AG04449 (cell line): Measurements from ENCODE around the gene TTC27.
"Not testable (repeated sequence)": the region's sequence is repeated elsewhere in the genome, so short reads cannot be mapped to it uniquely, and the experiment has no call there.

Experiments used
- CTCF ChIA-PET: fragments of 350-600 bp; formaldehyde crosslinking; extraction: SDS; loops from one replicate; lab custom pipeline; 2021; ENCODE audit warnings: antibody characterized with exemption; lab: Yijun Ruan, JAX
- POLR2A ChIA-PET: fragments of 400-600, 350-600 bp; formaldehyde crosslinking; extraction: SDS; loops from one replicate; lab custom pipeline; 2020; ENCODE audit warnings: antibody characterized with exemption, inconsistent platforms; lab: Yijun Ruan, JAX
- DNase-seq: peaks from one replicate; pipeline ENCODE4 v3.0.0-alpha.2; 2010; ENCODE audit warnings: low read depth, low spot score
- H3K4me3 ChIP-seq: 2 replicates; pipeline ENCODE4 v1.5.1; 2011; ENCODE audit warnings: low read depth, mild to moderate bottlenecking, control low read depth, low read length
- TF ChIP-seq, protein P1 (sequence below): IDR thresholded peaks from one replicate; pipeline ENCODE4 v1.5.1; 2011; ENCODE audit warnings: mild to moderate bottlenecking, moderate library complexity, low read length, control low read depth, inconsistent platforms; ENCODE audit not compliant: insufficient read depth; ENCODE audit errors: missing control alignments

TTC27 gene

DNA sequence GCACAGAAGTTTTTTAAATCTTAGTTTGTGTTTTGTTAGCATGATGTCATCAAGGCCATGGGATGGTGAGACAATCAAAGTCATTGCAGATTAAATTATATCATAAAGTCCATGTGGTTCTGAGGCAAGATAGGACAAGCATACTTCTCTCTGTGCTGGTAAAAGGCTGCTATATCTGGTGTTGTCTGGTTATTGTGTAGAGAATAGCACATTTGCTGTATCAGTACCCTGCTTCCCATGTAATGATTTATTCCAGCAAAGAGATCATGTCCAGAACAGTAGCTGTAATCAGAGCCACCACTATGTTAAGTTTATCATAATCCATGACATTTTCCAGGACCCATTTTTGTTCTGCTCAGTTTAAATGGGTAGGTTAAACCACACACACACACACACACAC, 123.0 kb downstream of the TTC27 start:
- CTCF ChIA-PET, result interaction anchor here (1.1 to 1.4 kb wide), 2 partner anchors 20 to 21 kb away, joined by 3 to 4 read pairs; no protein-coding TSS in a partner anchor
- H3K4me3 ChIP-seq, result no peak overlapping the region
- TF ChIP-seq, protein P1, sequence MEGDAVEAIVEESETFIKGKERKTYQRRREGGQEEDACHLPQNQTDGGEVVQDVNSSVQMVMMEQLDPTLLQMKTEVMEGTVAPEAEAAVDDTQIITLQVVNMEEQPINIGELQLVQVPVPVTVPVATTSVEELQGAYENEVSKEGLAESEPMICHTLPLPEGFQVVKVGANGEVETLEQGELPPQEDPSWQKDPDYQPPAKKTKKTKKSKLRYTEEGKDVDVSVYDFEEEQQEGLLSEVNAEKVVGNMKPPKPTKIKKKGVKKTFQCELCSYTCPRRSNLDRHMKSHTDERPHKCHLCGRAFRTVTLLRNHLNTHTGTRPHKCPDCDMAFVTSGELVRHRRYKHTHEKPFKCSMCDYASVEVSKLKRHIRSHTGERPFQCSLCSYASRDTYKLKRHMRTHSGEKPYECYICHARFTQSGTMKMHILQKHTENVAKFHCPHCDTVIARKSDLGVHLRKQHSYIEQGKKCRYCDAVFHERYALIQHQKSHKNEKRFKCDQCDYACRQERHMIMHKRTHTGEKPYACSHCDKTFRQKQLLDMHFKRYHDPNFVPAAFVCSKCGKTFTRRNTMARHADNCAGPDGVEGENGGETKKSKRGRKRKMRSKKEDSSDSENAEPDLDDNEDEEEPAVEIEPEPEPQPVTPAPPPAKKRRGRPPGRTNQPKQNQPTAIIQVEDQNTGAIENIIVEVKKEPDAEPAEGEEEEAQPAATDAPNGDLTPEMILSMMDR, result no peak
- no peak for DNase-seq
- POLR2A ChIA-PET, result no interaction called here

GRCh38 chr2:32752205-32752604, 124.4 kb downstream of the TTC27 start:
- no peak for DNase-seq
- ChIA-PET CTCF (interaction anchor here (1.4 kb wide), 1 partner anchor 18 kb away, joined by 4 read pairs; no protein-coding TSS in a partner anchor), POLR2A (no interaction called here)
- TF ChIP-seq, protein P1, result no peak
- H3K4me3 ChIP-seq, result no peak overlapping the region

DNA sequence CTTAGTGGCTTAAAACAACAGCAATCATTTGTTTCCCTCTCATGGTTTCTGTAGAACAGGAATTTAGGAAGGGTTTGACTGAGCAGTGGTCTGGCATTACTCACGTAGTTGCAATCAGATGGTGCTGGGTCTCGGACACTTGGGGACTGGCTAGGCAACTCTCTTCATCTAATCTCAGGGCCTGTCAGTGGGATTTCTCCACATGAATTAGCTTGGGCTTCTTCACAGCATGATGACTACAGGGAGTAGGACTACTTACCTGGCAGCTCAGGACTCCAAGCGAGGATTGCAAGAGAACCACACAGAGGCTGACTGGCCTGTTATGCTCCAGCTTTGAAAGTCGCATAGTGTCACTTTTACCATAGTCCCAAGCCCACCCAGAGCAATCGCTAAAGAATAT, 125.1 kb downstream of the TTC27 start:
- DNase-seq, result no peak
- CTCF ChIA-PET, result no interaction called here
- TF ChIP-seq, protein P1, result no peak
- no peak overlapping the region for H3K4me3 ChIP-seq
- POLR2A ChIA-PET, result no interaction called here

DNA sequence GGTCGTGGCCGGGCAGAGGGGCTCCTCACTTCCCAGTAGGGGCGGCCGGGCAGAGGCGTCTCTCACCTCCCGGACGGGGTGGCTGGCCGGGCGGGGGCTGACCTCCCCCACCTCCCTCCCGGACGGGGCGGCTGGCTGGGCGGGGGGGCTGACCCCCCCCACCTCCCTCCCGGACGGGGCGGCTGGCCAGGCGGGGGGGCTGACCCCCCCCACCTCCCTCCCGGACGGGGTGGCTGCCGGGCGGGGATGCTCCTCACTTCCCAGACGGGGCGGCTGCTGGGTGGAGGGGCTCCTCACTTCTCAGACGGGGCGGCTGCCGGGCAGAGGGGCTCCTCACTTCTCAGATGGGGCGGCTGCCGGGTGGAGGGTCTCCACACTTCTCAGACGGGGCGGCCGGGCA, 126.8 kb downstream of the TTC27 start:
- CTCF ChIA-PET, POLR2A ChIA-PET, DNase-seq, H3K4me3 ChIP-seq: not testable (repeated sequence)

DNA sequence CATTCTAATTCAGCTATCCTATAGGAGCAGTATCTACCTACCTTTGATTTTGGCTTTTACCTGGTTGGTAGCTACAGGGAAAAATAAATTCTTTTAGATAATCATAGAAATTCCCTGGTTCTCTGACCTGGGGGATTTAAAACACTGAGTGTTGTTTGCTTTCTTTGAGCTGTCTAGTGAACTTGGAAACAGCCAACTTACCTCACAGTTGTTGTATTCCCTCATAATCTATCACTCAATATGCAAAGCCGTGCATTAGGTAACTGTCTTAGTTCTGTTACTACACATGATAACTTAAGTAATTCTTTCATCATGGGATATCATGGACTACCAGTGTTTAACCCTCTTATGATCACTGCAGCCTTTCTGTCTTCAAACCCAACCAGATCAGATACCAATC, 127.8 kb downstream of the TTC27 start:
- TF ChIP-seq, protein P1, result no peak
- ChIA-PET POLR2A (no interaction called here), CTCF (interaction anchor here (1.5 kb wide), 1 partner anchor 16 kb away, joined by 4 read pairs; no protein-coding TSS in a partner anchor)
- no peak overlapping the region for H3K4me3 ChIP-seq
- DNase-seq, result no peak

- POLR2A ChIA-PET, result no interaction called here
- CTCF ChIA-PET, result interaction anchor here (1.0 to 1.5 kb wide), 2 partner anchors 15 to 16 kb away, joined by 3 to 4 read pairs; no protein-coding TSS in a partner anchor
- TF ChIP-seq, protein P1, result no peak
- no peak overlapping the region for H3K4me3 ChIP-seq
- DNase-seq, result no peak
Observed at GRCh38 chr2:32756074-32756727, 128.4 kb downstream of the TTC27 start.

DNA sequence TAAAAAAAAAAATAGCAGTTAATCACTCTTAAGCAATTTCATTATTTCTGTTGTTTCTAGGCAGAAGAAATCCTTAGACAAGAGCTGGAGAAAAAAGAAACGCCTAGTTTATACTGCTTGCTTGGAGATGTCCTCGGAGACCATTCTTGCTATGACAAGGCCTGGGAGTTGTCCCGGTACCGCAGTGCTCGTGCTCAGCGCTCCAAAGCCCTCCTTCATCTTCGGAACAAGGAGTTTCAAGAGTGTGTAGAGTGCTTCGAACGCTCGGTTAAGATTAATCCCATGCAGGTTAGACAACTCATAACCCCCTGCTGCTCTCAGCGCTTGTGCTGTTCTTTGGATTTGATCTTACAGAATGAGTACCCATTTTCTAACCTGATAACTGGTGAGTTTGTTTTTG, 130.4 kb downstream of the TTC27 start:
- POLR2A ChIA-PET, result no interaction called here
- TF ChIP-seq, protein P1, result no peak
- CTCF ChIA-PET, result no interaction called here

More for the DNA sequence above, 130.4 kb downstream of the TTC27 start:
- no peak for DNase-seq
- H3K4me3 ChIP-seq, result no peak overlapping the region
